ENCODE measurements around the gene FBXO36.
"Not testable (repeated sequence)": the region's sequence is repeated elsewhere in the genome, so short reads cannot be mapped to it uniquely, and the experiment has no call there.

The FBXO36 gene

GRCh38 chr2:229910832-229911412 is 11.4 kb upstream of the FBXO36 start:
- Histone ChIP-seq H3K4me1 (ENCODE audit: control insufficient read depth, insufficient read depth, low read length) (peaks cover 3% of the 10 kb centered on the region), H3K27ac (ENCODE audit: low read length) (no peak overlapping the region), H3K9ac (ENCODE audit: low read length in 2 of 2) (no peak overlapping the region)

GRCh38 chr2:229914171-229914570 is 8.1 kb upstream of the FBXO36 start:
- Histone ChIP-seq H3K27ac (ENCODE audit: low read length) (no peak overlapping the region), H3K36me3 (ENCODE audit: control insufficient read depth in 2 of 2, insufficient read depth in 2 of 2, low read length in 2 of 2) (peaks cover 0 to 2% of the 10 kb centered on the region in 2 donors), H3K27me3 (ENCODE audit: control insufficient read depth in 1 of 2, insufficient read depth in 2 of 2, low read length in 2 of 2) (no peaks in the 10 kb centered on the region), H3K4me1 (ENCODE audit: control insufficient read depth, insufficient read depth, low read length) (peaks cover 3% of the 10 kb centered on the region), H3K4me3 (ENCODE audit: low read length in 2 of 2) (no peak overlapping the region), H3K9ac (ENCODE audit: low read length in 2 of 2) (no peak overlapping the region), H3K9me3 (ENCODE audit: control insufficient read depth in 2 of 2, low read length in 2 of 2) (no peaks in the 10 kb centered on the region)

More at GRCh38 chr2:229910832-229911412, 11.4 kb upstream of the FBXO36 start:
- H3K9me3 ChIP-seq (ENCODE audit: control insufficient read depth in 2 of 2, low read length in 2 of 2), result no peaks in the 10 kb centered on the region
- peaks cover 0 to 5% of the 10 kb centered on the region in 2 donors for H3K36me3 ChIP-seq (ENCODE audit: control insufficient read depth in 2 of 2, insufficient read depth in 2 of 2, low read length in 2 of 2)
- no peaks in the 10 kb centered on the region for H3K27me3 ChIP-seq (ENCODE audit: control insufficient read depth in 1 of 2, insufficient read depth in 2 of 2, low read length in 2 of 2)
- no peak overlapping the region for H3K4me3 ChIP-seq (ENCODE audit: low read length in 2 of 2)

GRCh38 chr2:229917793-229918192 is 4.5 kb upstream of the FBXO36 start:
- Histone ChIP-seq H3K4me1 (ENCODE audit: control insufficient read depth, insufficient read depth, low read length) (peaks cover 11% of the 10 kb centered on the region), H3K4me3 (ENCODE audit: low read length in 2 of 2) (no peak overlapping the region), H3K9ac (ENCODE audit: low read length in 2 of 2) (no peak overlapping the region), H3K9me3 (ENCODE audit: control insufficient read depth in 2 of 2, low read length in 2 of 2) (no peaks in the 10 kb centered on the region), H3K27me3 (ENCODE audit: control insufficient read depth in 1 of 2, insufficient read depth in 2 of 2, low read length in 2 of 2) (no peaks in the 10 kb centered on the region), H3K36me3 (ENCODE audit: control insufficient read depth in 2 of 2, insufficient read depth in 2 of 2, low read length in 2 of 2) (peaks cover 0 to 2% of the 10 kb centered on the region in 2 donors), H3K27ac (ENCODE audit: low read length) (no peak overlapping the region)

GRCh38 chr2:229920011-229920641 is 2.2 kb upstream of the FBXO36 start:
- Histone ChIP-seq H3K36me3 (ENCODE audit: control insufficient read depth in 2 of 2, insufficient read depth in 2 of 2, low read length in 2 of 2) (peaks cover 0 to 2% of the 10 kb centered on the region in 2 donors), H3K27ac (ENCODE audit: low read length) (peak overlapping the region; percentile 97), H3K9me3 (ENCODE audit: control insufficient read depth in 2 of 2, low read length in 2 of 2) (no peaks in the 10 kb centered on the region), H3K9ac (ENCODE audit: low read length in 2 of 2) (peak overlapping the region; percentile 92 to 94), H3K4me3 (ENCODE audit: low read length in 2 of 2) (peak overlapping the region; percentile 65 to 93), H3K27me3 (ENCODE audit: control insufficient read depth in 1 of 2, insufficient read depth in 2 of 2, low read length in 2 of 2) (no peaks in the 10 kb centered on the region), H3K4me1 (ENCODE audit: control insufficient read depth, insufficient read depth, low read length) (peaks cover 19% of the 10 kb centered on the region)

- Histone ChIP-seq H3K27me3 (ENCODE audit: control insufficient read depth in 1 of 2, insufficient read depth in 2 of 2, low read length in 2 of 2) (no peaks in the 10 kb centered on the region), H3K4me3 (ENCODE audit: low read length in 2 of 2) (peak overlapping the region; percentile 92 to 93), H3K27ac (ENCODE audit: low read length) (peak overlapping the region; percentile 97), H3K9ac (ENCODE audit: low read length in 2 of 2) (peak overlapping the region; percentile 92 to 94), H3K4me1 (ENCODE audit: control insufficient read depth, insufficient read depth, low read length) (peaks cover 19% of the 10 kb centered on the region), H3K9me3 (ENCODE audit: control insufficient read depth in 2 of 2, low read length in 2 of 2) (no peaks in the 10 kb centered on the region), H3K36me3 (ENCODE audit: control insufficient read depth in 2 of 2, insufficient read depth in 2 of 2, low read length in 2 of 2) (peaks cover 0 to 2% of the 10 kb centered on the region in 2 donors)
Observed at GRCh38 chr2:229921101-229921891, 1.0 kb upstream of the FBXO36 start.

GRCh38 chr2:229921892-229922448 is 333 bp upstream of the FBXO36 start, which contains the start of gene TRIP12:
TSS of gene TRIP12 (minus strand) at chr2:229922009. CDS start at chr2:229880079, 41,930 bp downstream.
- peak within 1 kb of the TSS; percentile 92 to 93 for H3K4me3 ChIP-seq (ENCODE audit: low read length in 2 of 2)
- H3K27ac ChIP-seq (ENCODE audit: low read length), result peak within 1 kb of the TSS; percentile 97
- no peaks in the 10 kb centered on the region for H3K27me3 ChIP-seq (ENCODE audit: control insufficient read depth in 1 of 2, insufficient read depth in 2 of 2, low read length in 2 of 2)
- H3K9me3 ChIP-seq (ENCODE audit: control insufficient read depth in 2 of 2, low read length in 2 of 2), result no peaks in the 10 kb centered on the region
- H3K4me1 ChIP-seq (ENCODE audit: control insufficient read depth, insufficient read depth, low read length), result peaks cover 19% of the 10 kb centered on the region
- peak within 1 kb of the TSS; percentile 92 to 94 for H3K9ac ChIP-seq (ENCODE audit: low read length in 2 of 2)
- no peaks in the 10 kb centered on the region for H3K36me3 ChIP-seq (ENCODE audit: control insufficient read depth in 2 of 2, insufficient read depth in 2 of 2, low read length in 2 of 2)

- not testable (repeated sequence) for H3K27me3 ChIP-seq (ENCODE audit: control insufficient read depth in 1 of 2, insufficient read depth in 2 of 2, low read length in 2 of 2); H3K9ac ChIP-seq (ENCODE audit: low read length in 2 of 2); H3K36me3 ChIP-seq (ENCODE audit: control insufficient read depth in 2 of 2, insufficient read depth in 2 of 2, low read length in 2 of 2); H3K27ac ChIP-seq (ENCODE audit: low read length); H3K4me3 ChIP-seq (ENCODE audit: low read length in 2 of 2); H3K9me3 ChIP-seq (ENCODE audit: control insufficient read depth in 2 of 2, low read length in 2 of 2)
- H3K4me1 ChIP-seq (ENCODE audit: control insufficient read depth, insufficient read depth, low read length), result peaks cover 19% of the 10 kb centered on the region
Observed at GRCh38 chr2:229924541-229924940, 2.2 kb downstream of the FBXO36 start.

GRCh38 chr2:229925201-229925600 is 2.9 kb downstream of the FBXO36 start:
- no peaks in the 10 kb centered on the region for H3K9me3 ChIP-seq (ENCODE audit: control insufficient read depth in 2 of 2, low read length in 2 of 2)
- no peaks in the 10 kb centered on the region for H3K36me3 ChIP-seq (ENCODE audit: control insufficient read depth in 2 of 2, insufficient read depth in 2 of 2, low read length in 2 of 2)
- no peak overlapping the region for H3K4me3 ChIP-seq (ENCODE audit: low read length in 2 of 2)
- peaks cover 18% of the 10 kb centered on the region for H3K4me1 ChIP-seq (ENCODE audit: control insufficient read depth, insufficient read depth, low read length)
- H3K27ac ChIP-seq (ENCODE audit: low read length), result no peak overlapping the region
- H3K9ac ChIP-seq (ENCODE audit: low read length in 2 of 2), result no peak overlapping the region
- no peaks in the 10 kb centered on the region for H3K27me3 ChIP-seq (ENCODE audit: control insufficient read depth in 1 of 2, insufficient read depth in 2 of 2, low read length in 2 of 2)

GRCh38 chr2:229927817-229928321 is 5.6 kb downstream of the FBXO36 start:
- no peak overlapping the region for H3K4me3 ChIP-seq (ENCODE audit: low read length in 2 of 2)
- no peak overlapping the region for H3K9ac ChIP-seq (ENCODE audit: low read length in 2 of 2)
- peaks cover 7% of the 10 kb centered on the region for H3K4me1 ChIP-seq (ENCODE audit: control insufficient read depth, insufficient read depth, low read length)
- no peak overlapping the region for H3K27ac ChIP-seq (ENCODE audit: low read length)
- H3K36me3 ChIP-seq (ENCODE audit: control insufficient read depth in 2 of 2, insufficient read depth in 2 of 2, low read length in 2 of 2), result no peaks in the 10 kb centered on the region
- H3K27me3 ChIP-seq (ENCODE audit: control insufficient read depth in 1 of 2, insufficient read depth in 2 of 2, low read length in 2 of 2), result no peaks in the 10 kb centered on the region
- H3K9me3 ChIP-seq (ENCODE audit: control insufficient read depth in 2 of 2, low read length in 2 of 2), result no peaks in the 10 kb centered on the region

GRCh38 chr2:229930656-229931055 is 8.4 kb downstream of the FBXO36 start:
- no peak overlapping the region for H3K27ac ChIP-seq (ENCODE audit: low read length)
- no peaks in the 10 kb centered on the region for H3K27me3 ChIP-seq (ENCODE audit: control insufficient read depth in 1 of 2, insufficient read depth in 2 of 2, low read length in 2 of 2)
- H3K4me1 ChIP-seq (ENCODE audit: control insufficient read depth, insufficient read depth, low read length), result no peaks in the 10 kb centered on the region
- H3K9me3 ChIP-seq (ENCODE audit: control insufficient read depth in 2 of 2, low read length in 2 of 2), result no peaks in the 10 kb centered on the region
- no peaks in the 10 kb centered on the region for H3K36me3 ChIP-seq (ENCODE audit: control insufficient read depth in 2 of 2, insufficient read depth in 2 of 2, low read length in 2 of 2)
- H3K9ac ChIP-seq (ENCODE audit: low read length in 2 of 2), result no peak overlapping the region
- no peak overlapping the region for H3K4me3 ChIP-seq (ENCODE audit: low read length in 2 of 2)

All from stomach smooth muscle (tissue), 2 donors.